ENCODE measurements around the gene RCOR3.

Gene RCOR3

GRCh38 chr1:211326140-211326527 lies 67.0 kb downstream of the RCOR3 start:
- no peak for DNase-seq

GRCh38 chr1:211326528-211327345 lies 67.6 kb downstream of the RCOR3 start, which contains the start of gene TRAF5:
Gene TRAF5 (plus strand): TSS chr1:211326833. CDS start chr1:211353240, 26,407 bp downstream.
- DNase-seq: peak; percentile 38

- DNase-seq: no peak
Observed at GRCh38 chr1:211327346-211327921, 68.3 kb downstream of the RCOR3 start.

DNA sequence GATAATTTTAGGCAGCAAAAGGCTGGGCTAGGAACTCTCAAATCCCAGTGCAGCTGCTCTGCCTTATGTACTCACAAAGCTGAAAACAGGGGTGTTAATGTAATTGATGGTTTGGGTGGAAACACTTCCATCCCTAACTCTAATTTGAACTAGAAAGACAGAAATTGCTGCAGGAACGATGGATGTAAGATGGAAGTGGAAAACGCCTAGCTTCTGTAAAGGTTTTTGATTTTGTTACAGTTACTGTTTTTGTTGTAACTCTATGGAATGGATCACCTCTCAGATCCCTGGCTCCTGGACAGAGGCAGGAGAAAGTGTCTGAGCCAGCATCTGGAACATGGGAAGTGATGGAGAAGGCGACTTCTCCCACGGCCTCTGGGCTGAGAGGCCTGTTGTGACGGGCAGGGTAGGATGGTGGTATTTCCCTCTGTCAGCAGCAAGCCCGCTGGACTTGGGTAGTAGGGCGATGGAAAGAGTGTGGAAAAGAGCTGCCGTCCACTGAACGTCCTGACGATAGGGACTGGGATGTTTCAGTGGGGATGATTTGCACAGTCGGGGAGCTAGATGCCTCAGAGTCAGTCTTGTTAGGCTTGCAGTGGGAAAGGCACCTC lies 69.0 kb downstream of the RCOR3 start:
- DNase-seq: no peak

- DNase-seq: no peak
Observed at GRCh38 chr1:211328866-211329475, 69.8 kb downstream of the RCOR3 start.

- DNase-seq: no peak
Observed at GRCh38 chr1:211329764-211330201, 70.6 kb downstream of the RCOR3 start.

- no peak for DNase-seq
Observed at GRCh38 chr1:211330282-211330936, 71.2 kb downstream of the RCOR3 start.

- DNase-seq: no peak
Observed at GRCh38 chr1:211331011-211331709, 72.0 kb downstream of the RCOR3 start.

DNA sequence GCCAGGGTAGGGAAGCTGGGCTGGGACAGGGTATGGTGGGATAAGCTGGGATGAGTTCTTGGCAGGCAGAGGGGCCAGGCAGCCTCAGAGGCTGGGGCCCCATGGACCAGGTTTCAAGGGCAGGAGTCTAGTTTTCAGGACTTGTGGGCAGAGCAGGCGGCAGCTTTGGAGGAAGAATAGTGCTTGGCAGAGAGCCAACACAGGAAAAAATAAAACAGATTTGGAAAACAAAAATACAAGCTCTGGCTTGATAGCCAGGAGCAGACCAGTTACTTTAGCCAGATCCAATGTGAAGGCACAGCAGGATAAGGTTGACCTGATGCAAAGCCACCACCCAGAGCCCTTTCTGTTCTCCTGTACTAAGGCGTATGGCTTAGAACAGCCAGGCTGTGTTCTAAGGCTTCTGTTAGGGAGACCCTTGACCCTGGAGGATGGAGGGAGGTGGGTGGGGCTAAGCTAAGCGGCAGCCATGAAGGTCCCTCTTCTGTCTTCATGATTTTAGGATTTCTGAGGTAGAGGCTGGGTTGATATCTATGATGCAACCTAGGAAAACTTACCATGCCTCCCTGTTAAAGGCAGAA lies 73.0 kb downstream of the RCOR3 start:
- no peak for DNase-seq

- no peak for DNase-seq
Observed at GRCh38 chr1:211332830-211333229, 73.7 kb downstream of the RCOR3 start.

DNA sequence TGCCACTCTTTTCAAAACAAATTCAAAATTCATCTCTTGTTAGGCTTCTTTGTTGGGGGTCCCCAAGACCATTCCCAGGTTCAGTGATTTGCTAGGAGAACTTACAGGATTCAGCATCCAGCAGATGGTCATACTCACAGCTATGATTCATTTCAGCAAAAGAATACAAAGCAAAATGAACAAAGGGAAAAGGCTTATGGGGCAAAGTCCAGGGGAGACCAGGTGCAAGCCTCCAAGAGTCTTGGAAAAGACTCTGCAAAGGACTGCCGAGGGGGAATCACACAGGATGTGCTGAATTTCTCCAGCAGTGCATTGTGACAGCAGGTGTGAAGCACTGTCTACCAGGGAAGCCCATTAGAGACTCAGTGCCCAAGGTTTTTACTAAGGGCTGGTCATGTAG lies 74.7 kb downstream of the RCOR3 start:
- DNase-seq: no peak

GRCh38 chr1:211334986-211335385 lies 75.8 kb downstream of the RCOR3 start:
- DNase-seq: no peak

GRCh38 chr1:211335522-211336157 lies 76.5 kb downstream of the RCOR3 start:
- DNase-seq: no peak

DNA sequence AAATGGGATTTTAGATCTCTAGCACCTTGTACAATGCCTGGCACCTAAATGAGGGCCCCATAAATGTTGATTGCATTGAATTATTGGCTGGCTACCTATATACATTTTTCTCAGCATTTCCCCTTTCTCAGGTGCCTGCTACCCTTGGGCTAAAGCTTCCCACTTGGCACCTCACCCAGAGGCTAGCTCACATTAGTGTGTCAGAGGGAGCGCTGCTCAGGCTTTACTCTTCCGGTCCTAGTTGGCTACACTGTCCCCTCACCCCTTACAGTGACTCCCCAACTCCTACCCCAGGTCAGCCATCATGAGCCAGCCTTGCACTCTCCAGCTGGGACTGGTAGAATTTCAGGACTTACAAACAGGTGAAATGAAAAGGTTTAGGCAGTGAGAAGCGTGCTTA lies 77.0 kb downstream of the RCOR3 start:
- DNase-seq: no peak

DNA sequence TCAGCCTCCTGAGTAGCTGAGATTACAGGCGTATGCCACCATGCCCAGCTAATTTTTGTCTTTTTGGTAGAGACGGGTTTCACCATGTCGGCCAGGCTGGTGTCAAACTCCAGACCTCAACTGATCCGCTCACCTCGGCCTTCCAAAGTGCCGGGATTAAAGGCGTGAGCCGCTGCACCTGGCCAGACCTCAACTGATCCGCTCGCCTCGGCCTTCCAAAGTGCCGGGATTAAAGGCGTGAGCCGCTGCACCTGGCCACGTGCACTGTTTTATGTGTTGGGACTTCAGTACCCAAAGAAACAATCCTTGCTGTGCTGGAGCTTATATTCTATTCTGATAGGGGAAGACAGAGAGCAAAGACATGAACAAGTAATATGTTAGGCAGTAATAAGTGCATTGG lies 77.6 kb downstream of the RCOR3 start:
- no peak for DNase-seq

DNA sequence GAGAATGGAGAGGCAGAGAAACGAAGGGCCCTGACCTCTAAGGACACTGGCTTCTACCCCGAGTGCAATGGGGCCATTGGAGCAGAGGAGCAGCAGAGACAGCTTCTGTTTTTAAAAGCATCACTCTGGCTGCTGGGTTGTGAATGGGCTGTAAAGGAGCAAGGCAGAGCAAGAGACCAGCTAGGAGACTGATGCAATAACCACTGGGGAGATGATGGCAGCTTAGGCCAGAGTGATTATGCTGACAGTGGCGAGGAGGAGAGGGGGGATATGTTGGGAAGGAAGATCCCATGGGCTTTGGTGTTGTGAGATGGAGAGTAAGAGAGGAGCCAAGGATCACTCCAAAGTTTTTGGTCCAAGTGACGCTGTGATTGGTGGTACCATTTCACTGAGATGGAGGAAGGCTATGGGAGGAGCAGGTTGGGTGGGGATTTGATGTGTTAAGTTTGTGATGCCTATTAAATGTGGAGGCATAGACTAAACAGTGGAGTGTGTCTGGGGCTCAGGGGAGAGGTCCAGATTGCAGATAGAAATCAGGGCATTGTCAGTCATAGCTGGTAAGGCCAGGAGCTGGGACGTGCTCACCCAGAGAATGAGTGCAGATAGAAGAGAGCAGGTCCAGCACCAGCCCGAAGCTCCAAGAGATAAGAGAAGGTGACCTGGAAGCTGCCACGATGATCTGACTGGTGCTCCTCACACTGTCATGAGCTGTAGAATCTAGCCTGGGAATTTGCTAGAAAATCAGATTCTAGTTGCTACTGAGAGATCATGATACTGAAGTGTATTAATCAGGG lies 78.5 kb downstream of the RCOR3 start:
- DNase-seq: no peak

DNA sequence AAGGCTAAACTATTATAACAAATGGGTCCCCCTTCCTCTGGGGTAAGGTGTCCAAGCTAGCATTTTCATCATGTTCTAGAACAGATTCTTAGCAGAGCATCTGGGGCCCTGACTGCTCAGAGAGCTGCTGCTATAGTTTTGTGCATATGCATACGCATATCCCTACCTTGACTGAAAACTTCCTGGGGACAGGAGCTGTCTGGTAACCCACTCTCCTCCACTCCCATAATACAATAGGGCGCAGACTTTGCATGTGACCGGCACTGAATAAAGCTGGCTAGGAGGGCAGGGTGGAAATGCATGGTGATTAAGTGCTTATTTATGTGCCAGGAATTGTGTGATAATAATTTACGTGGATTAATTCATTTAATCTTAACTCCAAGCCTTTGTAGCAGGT lies 79.1 kb downstream of the RCOR3 start:
- no peak for DNase-seq

DNA sequence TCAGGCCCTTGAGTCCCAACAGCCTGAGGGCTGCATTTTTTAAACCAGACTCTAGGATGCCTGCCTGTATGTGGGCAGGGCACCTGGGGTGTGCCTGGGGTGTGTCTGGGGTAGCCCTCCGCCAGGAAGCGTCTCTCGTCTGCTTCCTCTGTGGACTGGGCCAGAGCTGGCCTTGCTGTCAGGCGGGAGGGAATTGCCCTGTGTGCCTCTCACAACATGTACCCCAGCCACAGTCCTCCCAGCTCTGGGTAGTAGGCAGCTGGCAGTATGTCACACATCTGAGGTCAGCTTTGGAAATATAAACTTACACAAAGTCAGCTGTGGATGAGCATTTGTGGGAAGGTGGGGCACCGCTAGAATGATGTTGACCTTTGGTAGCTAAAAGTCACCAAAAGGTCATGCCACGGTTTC lies 80.5 kb downstream of the RCOR3 start:
- DNase-seq: no peak

DNA sequence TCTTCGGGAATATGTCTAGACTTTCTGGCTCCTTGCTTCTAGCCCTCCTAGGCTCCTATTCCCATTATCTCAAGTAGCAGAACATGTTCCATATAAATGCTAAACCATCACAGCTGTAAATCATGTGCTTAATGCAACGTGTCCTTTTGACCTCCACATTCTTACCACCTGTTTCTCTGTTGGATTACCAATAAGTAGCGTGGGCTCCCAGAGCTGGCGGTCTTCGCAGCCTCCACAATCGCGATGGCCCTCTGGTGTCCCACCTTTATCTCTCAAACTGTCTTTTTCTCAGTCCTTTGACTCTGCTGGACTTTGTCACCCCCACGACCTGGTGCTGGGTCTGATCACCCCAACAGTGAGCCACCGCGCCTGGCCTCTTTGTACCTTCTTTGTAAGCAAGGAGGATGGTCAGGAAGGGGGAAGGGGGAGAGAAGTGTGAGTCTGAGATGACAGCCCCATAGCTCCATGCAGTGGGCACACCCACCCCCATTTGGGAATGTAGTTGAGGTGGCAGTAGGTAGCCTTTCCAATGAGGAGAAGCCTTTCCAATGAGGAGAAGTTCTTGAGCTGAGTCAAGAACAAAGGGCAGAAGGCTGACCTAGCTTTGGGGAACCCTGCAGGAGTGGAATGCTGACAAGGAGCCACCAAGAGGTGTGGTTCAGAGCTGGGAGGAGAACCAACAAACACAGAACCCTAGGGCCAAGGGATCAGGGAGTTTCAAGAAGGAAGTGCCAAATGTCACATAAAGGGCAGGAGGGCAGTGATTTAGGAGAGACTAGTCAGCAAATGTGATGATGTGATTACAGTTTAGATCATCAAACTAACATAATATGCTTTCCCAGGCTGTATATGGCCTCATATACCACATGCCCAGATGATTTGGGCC lies 81.7 kb downstream of the RCOR3 start:
- DNase-seq: no peak

DNA sequence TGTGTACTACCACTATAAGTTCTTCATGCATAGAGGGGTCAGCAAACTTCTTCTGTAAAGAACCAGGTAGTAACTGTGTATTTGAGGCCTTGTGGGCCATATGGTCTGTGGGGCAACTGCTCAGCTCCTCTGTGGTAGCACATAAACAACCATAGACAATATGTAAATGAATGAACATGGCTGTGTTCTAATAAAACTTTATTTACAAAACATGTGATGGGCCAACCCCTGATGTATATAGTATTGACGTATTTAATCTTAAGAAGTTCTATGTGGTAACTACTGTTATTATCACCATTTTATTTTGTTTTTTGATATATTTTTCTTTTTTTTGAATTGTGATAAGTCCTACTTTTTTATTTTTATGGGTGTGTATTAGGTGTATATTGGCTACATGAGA lies 82.8 kb downstream of the RCOR3 start:
- no peak for DNase-seq
